ENCODE results near the gene OR11L1.

The OR11L1 gene

GRCh38 chr1:247841796-247842195, at the start of gene OR11L1:
OR11L1 (minus strand) TSS chr1:247841896; CDS start chr1:247841896, 0 bp downstream.
- DNase-seq, result no peak

GRCh38 chr1:247884797-247885413, 43.2 kb upstream of the OR11L1 start:
- no peak for DNase-seq

GRCh38 chr1:247883346-247883745, 41.6 kb upstream of the OR11L1 start:
- no peak for DNase-seq

GRCh38 chr1:247865416-247865815, 23.7 kb upstream of the OR11L1 start:
- DNase-seq, result no peak

GRCh38 chr1:247864644-247865043, 22.9 kb upstream of the OR11L1 start:
- DNase-seq, result no peak

- no peak for DNase-seq
Measured at GRCh38 chr1:247862756-247863155, 21.1 kb upstream of the OR11L1 start.

- no peak for DNase-seq
Measured at GRCh38 chr1:247857985-247858619, 16.4 kb upstream of the OR11L1 start.

GRCh38 chr1:247857069-247857984, 15.6 kb upstream of the OR11L1 start, which contains the start of gene TRIM58:
TRIM58 (plus strand) TSS chr1:247857187; CDS start chr1:247857247, 60 bp downstream.
- no peak for DNase-seq

- DNase-seq, result no peak
Measured at GRCh38 chr1:247855911-247856310, 14.2 kb upstream of the OR11L1 start.

- no peak for DNase-seq
Measured at GRCh38 chr1:247854899-247855545, 13.3 kb upstream of the OR11L1 start.

- no peak for DNase-seq
Measured at GRCh38 chr1:247849616-247850015, 7.9 kb upstream of the OR11L1 start.

- no peak for DNase-seq
Measured at GRCh38 chr1:247848346-247848745, 6.7 kb upstream of the OR11L1 start.

GRCh38 chr1:247845693-247846017, 4.0 kb upstream of the OR11L1 start:
- DNase-seq, result no peak

GRCh38 chr1:247845011-247845692, 3.5 kb upstream of the OR11L1 start:
- DNase-seq, result no peak

GRCh38 chr1:247843411-247843810, 1.7 kb upstream of the OR11L1 start:
- DNase-seq, result no peak

GRCh38 chr1:247840818-247841217, 878 bp downstream of the OR11L1 start:
- DNase-seq, result no peak

GRCh38 chr1:247833601-247834000, 8.1 kb downstream of the OR11L1 start:
- DNase-seq, result no peak

GRCh38 chr1:247829656-247830055, 12.0 kb downstream of the OR11L1 start:
- no peak for DNase-seq

GRCh38 chr1:247825362-247825761, 16.3 kb downstream of the OR11L1 start:
- no peak for DNase-seq

GRCh38 chr1:247824023-247824422, 17.7 kb downstream of the OR11L1 start, which contains the start of gene OR14A16:
OR14A16 (minus strand) TSS chr1:247824119; CDS start chr1:247815729, 8,390 bp downstream.
- no peak for DNase-seq

- DNase-seq, result no peak
Measured at GRCh38 chr1:247822060-247822459, 19.6 kb downstream of the OR11L1 start.

- DNase-seq, result no peak
Measured at GRCh38 chr1:247812637-247813036, 29.1 kb downstream of the OR11L1 start.

- no peak for DNase-seq
Measured at GRCh38 chr1:247797518-247797917, 44.2 kb downstream of the OR11L1 start.
